Astrocyte (in vitro differentiated cells and primary cell): ENCODE data around the gene KPNA1.

ENCODE experiments used
- EZH2 ChIP-seq: IDR thresholded peaks from 2 replicates; pipeline ENCODE4 v1.6.1; 2012; ENCODE audit warnings: mild to moderate bottlenecking, low read length, inconsistent platforms; ENCODE audit not compliant: insufficient read depth
- TF ChIP-seq, protein P1 (sequence below): IDR thresholded peaks from 2 replicates; pipeline ENCODE4 v1.5.1; 2011; ENCODE audit warnings: low read depth, mild to moderate bottlenecking, inconsistent platforms, low read length, moderate library complexity; ENCODE audit not compliant: insufficient read depth

GRCh38 chr3:122377975-122378374 is 136.8 kb downstream of the KPNA1 start:
- TF ChIP-seq, protein P1, sequence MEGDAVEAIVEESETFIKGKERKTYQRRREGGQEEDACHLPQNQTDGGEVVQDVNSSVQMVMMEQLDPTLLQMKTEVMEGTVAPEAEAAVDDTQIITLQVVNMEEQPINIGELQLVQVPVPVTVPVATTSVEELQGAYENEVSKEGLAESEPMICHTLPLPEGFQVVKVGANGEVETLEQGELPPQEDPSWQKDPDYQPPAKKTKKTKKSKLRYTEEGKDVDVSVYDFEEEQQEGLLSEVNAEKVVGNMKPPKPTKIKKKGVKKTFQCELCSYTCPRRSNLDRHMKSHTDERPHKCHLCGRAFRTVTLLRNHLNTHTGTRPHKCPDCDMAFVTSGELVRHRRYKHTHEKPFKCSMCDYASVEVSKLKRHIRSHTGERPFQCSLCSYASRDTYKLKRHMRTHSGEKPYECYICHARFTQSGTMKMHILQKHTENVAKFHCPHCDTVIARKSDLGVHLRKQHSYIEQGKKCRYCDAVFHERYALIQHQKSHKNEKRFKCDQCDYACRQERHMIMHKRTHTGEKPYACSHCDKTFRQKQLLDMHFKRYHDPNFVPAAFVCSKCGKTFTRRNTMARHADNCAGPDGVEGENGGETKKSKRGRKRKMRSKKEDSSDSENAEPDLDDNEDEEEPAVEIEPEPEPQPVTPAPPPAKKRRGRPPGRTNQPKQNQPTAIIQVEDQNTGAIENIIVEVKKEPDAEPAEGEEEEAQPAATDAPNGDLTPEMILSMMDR, result no peak
- no peak for TF ChIP-seq EZH2
